Esophagus muscularis mucosa (tissue), 4 donors: ENCODE data around the gene RSPH10B2. TPM values are rescaled to one million over a fixed set of nuclear protein-coding genes. Genes with fewer than 3 reads are reported as not detected.
"Not testable (repeated sequence)": the region's sequence is repeated elsewhere in the genome, so short reads cannot be mapped to it uniquely, and the experiment has no call there.

Source experiments
- DNase-seq: peaks from one replicate; pipeline ENCODE4 v3.0.0-alpha.2; 2017; ENCODE audit errors: extremely low spot score
- H3K27ac ChIP-seq, 4 donors: fragments of 200-600 bp; sonication (generic); replicated peaks in 1 of 4; 1 replicate in 3 of 4; 2 replicates in 1 of 4; pipeline ENCODE4 v1.5.1; 2016 to 2019; ENCODE audit warnings: mild to moderate bottlenecking in 1 of 4
- H3K27me3 ChIP-seq, 4 donors: fragments of 200-600 bp; sonication (generic); one replicate each; pipeline versions ENCODE4 v1.5.1 to v1.6.0; 2016 to 2019
- H3K36me3 ChIP-seq, 4 donors: fragments of 200-600 bp; sonication (generic); one replicate each; pipeline ENCODE4 v1.5.1; 2016 to 2019
- H3K4me1 ChIP-seq, 4 donors: fragments of 200-600 bp; sonication (generic); one replicate each; pipeline ENCODE4 v1.5.1; 2016 to 2019
- H3K4me3 ChIP-seq, 4 donors: fragments of 200-600 bp; sonication (generic); 1 replicate in 2 of 4; 2 replicates in 2 of 4; pipeline ENCODE4 v1.5.1; 2016 to 2019; ENCODE audit warnings: mild to moderate bottlenecking in 4 of 4, moderate library complexity in 1 of 4
- H3K9me3 ChIP-seq, 4 donors: fragments of 200-600 bp; sonication (generic); 1 replicate in 3 of 4; 2 replicates in 1 of 4; pipeline ENCODE4 v1.5.1; 2016 to 2019
- CTCF ChIP-seq, 3 experiments: fragments of 200-600 bp in 2 of 3; fragments of 450-650 bp in 1 of 3; sonication (generic) in 2 of 3; IDR thresholded peaks; one replicate each; pipeline ENCODE4 v1.5.1; 2017 to 2019; ENCODE audit warnings: antibody characterized with exemption in 3 of 3, mild to moderate bottlenecking in 2 of 3, moderate library complexity in 1 of 3
- EP300 ChIP-seq: sonication (generic); formaldehyde crosslinking; IDR thresholded peaks from one replicate; pipeline ENCODE4 v1.6.1; 2017; ENCODE audit warnings: antibody characterized with exemption
- POLR2A ChIP-seq: fragments of 450-650 bp; IDR thresholded peaks from one replicate; pipeline ENCODE4 v1.6.1; 2017; ENCODE audit warnings: antibody characterized with exemption, moderate library complexity, mild to moderate bottlenecking, low read depth
- POLR2AphosphoS5 ChIP-seq, 2 donors: sonication (generic); formaldehyde crosslinking; IDR thresholded peaks; one replicate each; pipeline ENCODE4 v1.6.1; 2017; ENCODE audit warnings: antibody characterized with exemption in 2 of 2
- WGBS: methylation state at CpG from one replicate; pipeline ENCODE4 v1.1.5; 2018; 5-methylcytosine and 5-hydroxymethylcytosine counted together
- intact Hi-C: fragments of 100-400 bp; cut with DNase I; formaldehyde crosslinking; loops from one replicate; pipeline ENCODE4 v1.15.1; 2023
- total RNA-seq, 4 donors: library from RNA; depleted of rRNA; stranded (reverse); fragments of >200 nt; gene quantifications; one replicate each; pipeline versions ENCODE4 v1.1.0 to v1.2.1, GENCODE V29; 2016

The RSPH10B2 gene
- total RNA-seq, 4 donors from 2014 or later = 0.26 TPM; not detected in 3

GRCh38 chr7:6709808-6710207 lies 44.1 kb upstream of the RSPH10B2 start:
- DNase-seq = no peak
- WGBS = 89% methylated on average over 6 of the region's 6 CpGs
- TF ChIP-seq POLR2AphosphoS5 (IDR thresholded peaks at IDR 0.05) = no peak
- no peak for TF ChIP-seq CTCF (IDR thresholded peaks at IDR 0.05)
- TF ChIP-seq POLR2A = no peak
- TF ChIP-seq EP300 = no peak
- intact Hi-C loops = loop anchor here (5.0 kb wide), 1 partner anchor 73 kb away; the partner anchor contains the start of gene ZNF316
- H3K4me1 ChIP-seq = peaks cover 13 to 26% (median 20%) of the 10 kb centered on the region in 4 donors
- no peaks in the 10 kb centered on the region for H3K9me3 ChIP-seq
- no peak overlapping the region for H3K4me3 ChIP-seq
- peaks cover 0 to 3% (median 0%) of the 10 kb centered on the region in 4 donors for H3K36me3 ChIP-seq
- H3K27ac ChIP-seq = no peak overlapping the region
- no peaks in the 10 kb centered on the region for H3K27me3 ChIP-seq

- no peak for DNase-seq
Observed at GRCh38 chr7:6714360-6714759, 39.5 kb upstream of the RSPH10B2 start.

GRCh38 chr7:6715898-6716297 lies 38.0 kb upstream of the RSPH10B2 start:
- H3K9me3 ChIP-seq, intact Hi-C loops, H3K27ac ChIP-seq, H3K4me1 ChIP-seq, H3K4me3 ChIP-seq, H3K36me3 ChIP-seq, H3K27me3 ChIP-seq, DNase-seq: not testable (repeated sequence)
- WGBS = 86% methylated on average over 4 of the region's 9 CpGs

More at GRCh38 chr7:6714360-6714759, 39.5 kb upstream of the RSPH10B2 start:
- Histone ChIP-seq H3K27me3 (peaks cover 0 to 4% (median 0%) of the 10 kb centered on the region in 4 donors), H3K36me3 (no peaks in the 10 kb centered on the region), H3K27ac (no peak overlapping the region), H3K4me3 (no peak overlapping the region), H3K4me1 (no peaks in the 10 kb centered on the region), H3K9me3 (no peaks in the 10 kb centered on the region)
- intact Hi-C loops = no loop called here
- no peak for TF ChIP-seq CTCF (IDR thresholded peaks at IDR 0.05)
- TF ChIP-seq POLR2AphosphoS5 (IDR thresholded peaks at IDR 0.05) = no peak
- no peak for TF ChIP-seq EP300
- TF ChIP-seq POLR2A = no peak
- 79% methylated on average over 5 of the region's 5 CpGs for WGBS

GRCh38 chr7:6718124-6718523 lies 35.8 kb upstream of the RSPH10B2 start:
- no peak overlapping the region for H3K4me3 ChIP-seq
- no peak overlapping the region for H3K27ac ChIP-seq
- peaks cover 0 to 4% (median 0%) of the 10 kb centered on the region in 4 donors for H3K27me3 ChIP-seq
- no peaks in the 10 kb centered on the region for H3K4me1 ChIP-seq
- 56% methylated on average over 6 of the region's 6 CpGs for WGBS
- intact Hi-C loops = no loop called here
- H3K9me3 ChIP-seq = no peaks in the 10 kb centered on the region
- TF ChIP-seq CTCF (IDR thresholded peaks at IDR 0.05) (no peak), EP300 (no peak), POLR2A (no peak), POLR2AphosphoS5 (IDR thresholded peaks at IDR 0.05) (no peak)
- H3K36me3 ChIP-seq = no peaks in the 10 kb centered on the region
- no peak for DNase-seq

GRCh38 chr7:6724351-6724750 lies 29.6 kb upstream of the RSPH10B2 start:
- H3K27ac ChIP-seq, H3K4me3 ChIP-seq, H3K4me1 ChIP-seq, H3K9me3 ChIP-seq, intact Hi-C loops, DNase-seq, H3K36me3 ChIP-seq, H3K27me3 ChIP-seq: not testable (repeated sequence)
- WGBS = 96% methylated on average over 3 of the region's 4 CpGs

- Histone ChIP-seq H3K36me3 (no peaks in the 10 kb centered on the region), H3K4me1 (peaks cover 0 to 8% (median 7%) of the 10 kb centered on the region in 4 donors), H3K4me3 (no peak overlapping the region), H3K9me3 (no peaks in the 10 kb centered on the region), H3K27ac (no peak overlapping the region), H3K27me3 (no peaks in the 10 kb centered on the region)
- WGBS = 61% methylated on average over 10 of the region's 10 CpGs
- intact Hi-C loops = no loop called here
- TF ChIP-seq POLR2AphosphoS5 (IDR thresholded peaks at IDR 0.05) (no peak), POLR2A (no peak), CTCF (IDR thresholded peaks at IDR 0.05) (no peak), EP300 (no peak)
- no peak for DNase-seq
Observed at GRCh38 chr7:6725003-6725402, 28.9 kb upstream of the RSPH10B2 start.

- 95% methylated on average over 5 of the region's 5 CpGs for WGBS
- H3K36me3 ChIP-seq = not testable (repeated sequence)
Observed at GRCh38 chr7:6726341-6726740, 27.6 kb upstream of the RSPH10B2 start.

More at GRCh38 chr7:6726341-6726740, 27.6 kb upstream of the RSPH10B2 start:
- intact Hi-C loops, H3K4me3 ChIP-seq, H3K27me3 ChIP-seq, H3K27ac ChIP-seq, H3K9me3 ChIP-seq, DNase-seq: not testable (repeated sequence)
- H3K4me1 ChIP-seq = peaks cover 7 to 21% (median 19%) of the 10 kb centered on the region in 4 donors
